EH (cell line): ENCODE data around the gene RSPO1.

Source experiments
- DNase-seq: peaks from one replicate; pipeline ENCODE4 v3.0.0-alpha.2; 2015; ENCODE audit warnings: low read depth

The RSPO1 gene

DNA sequence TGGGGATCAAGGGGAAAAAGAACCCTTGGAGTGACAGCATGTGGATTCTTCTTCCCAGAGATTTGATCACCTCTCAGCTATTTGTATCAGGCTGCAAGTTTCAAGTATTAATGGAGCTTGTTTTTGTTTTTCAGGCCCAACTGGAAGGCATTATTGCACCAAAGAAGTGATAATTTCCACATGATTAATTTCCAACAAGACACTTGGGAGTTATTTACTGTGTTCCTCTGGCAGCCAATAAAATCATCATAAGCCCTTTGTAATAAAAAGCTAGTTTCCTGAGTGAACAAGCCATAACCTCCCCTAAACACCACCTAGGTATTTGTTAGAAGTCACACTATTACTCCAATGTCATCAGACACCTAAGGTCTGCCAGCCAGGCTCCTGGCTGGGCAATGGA, 69.8 kb downstream of the RSPO1 start:
- DNase-seq: no peak

- no peak for DNase-seq
These were observed 71.7 kb downstream of the RSPO1 start for GRCh38 chr1:37562984-37563383.
